AG08395 (cell line): ENCODE measurements around the gene IGFALS.

Experiments used
- DNase-seq: peaks from one replicate; pipeline ENCODE4 v3.0.0; 2012; ENCODE audit warnings: mixed read lengths, low spot score

The IGFALS gene

GRCh38 chr16:1790261-1790610 is 3.3 kb downstream of the IGFALS start:
- DNase-seq, result no peak

- no peak for DNase-seq
These were observed 3.9 kb downstream of the IGFALS start for GRCh38 chr16:1789643-1790045.

GRCh38 chr16:1788708-1789100 is 4.8 kb downstream of the IGFALS start:
- DNase-seq, result no peak

- DNase-seq, result no peak
These were observed 5.3 kb downstream of the IGFALS start for GRCh38 chr16:1788095-1788707.

GRCh38 chr16:1787322-1788094 is 6.0 kb downstream of the IGFALS start:
- no peak for DNase-seq

- DNase-seq, result no peak
These were observed 6.5 kb downstream of the IGFALS start for GRCh38 chr16:1787056-1787321.

- DNase-seq, result no peak
These were observed 7.1 kb downstream of the IGFALS start for GRCh38 chr16:1786242-1787055.

GRCh38 chr16:1785846-1786170 is 7.7 kb downstream of the IGFALS start:
- DNase-seq, result no peak

- no peak for DNase-seq
These were observed 8.3 kb downstream of the IGFALS start for GRCh38 chr16:1784977-1785845.

- peak; percentile 99 for DNase-seq
These were observed 10.9 kb downstream of the IGFALS start, which contains the start of the genes NUBP2 and SPSB3 for GRCh38 chr16:1782408-1783264. Gene NUBP2, plus strand, starts transcription at chr16:1782960. Its CDS starts 61 bp downstream, at chr16:1783021. Gene SPSB3, minus strand, starts transcription at chr16:1782571. Its CDS starts 1,088 bp downstream, at chr16:1781483.

- DNase-seq, result peak; percentile 40
These were observed 11.6 kb downstream of the IGFALS start for GRCh38 chr16:1781758-1782407.

- no peak for DNase-seq
These were observed 12.3 kb downstream of the IGFALS start for GRCh38 chr16:1781254-1781653.

GRCh38 chr16:1780677-1781072 is 12.8 kb downstream of the IGFALS start:
- no peak for DNase-seq

- no peak for DNase-seq
These were observed 13.5 kb downstream of the IGFALS start for GRCh38 chr16:1779741-1780676.

- DNase-seq, result no peak
These were observed 14.2 kb downstream of the IGFALS start for GRCh38 chr16:1779234-1779701.

- DNase-seq, result no peak
These were observed 15.0 kb downstream of the IGFALS start for GRCh38 chr16:1778200-1779179.

- no peak for DNase-seq
These were observed 15.9 kb downstream of the IGFALS start for GRCh38 chr16:1777375-1778199.
